HepG2 (cell line): Measurements from ENCODE around the gene GPR89B. TPM values are rescaled to one million over a fixed set of nuclear protein-coding genes. Genes with fewer than 3 reads are reported as not detected.
A peak's percentile ranks its signal among the peaks of the same experiment; 100 is the strongest.

Experiments
- ARID4A ChIP-seq: sonication (generic); formaldehyde crosslinking; IDR thresholded peaks from 2 replicates; pipeline ENCODE4 v1.5.0; 2020; ENCODE audit warnings: mild to moderate bottlenecking, missing genetic modification reagents, borderline replicate concordance
- ATF1 ChIP-seq: IDR thresholded peaks from 2 replicates; pipeline ENCODE4 v1.6.1; 2016; ENCODE audit warnings: mild to moderate bottlenecking, control low read depth
- HDAC2 ChIP-seq: sonication (generic); formaldehyde crosslinking; IDR thresholded peaks from 2 replicates; pipeline ENCODE4 v1.4.0; 2020; ENCODE audit warnings: missing genetic modification reagents
- HNRNPLL ChIP-seq: fragments of 200-400 bp; formaldehyde crosslinking; IDR thresholded peaks from 2 replicates; pipeline ENCODE4 v1.6.1; 2017; ENCODE audit warnings: mild to moderate bottlenecking, low read depth, low read length; ENCODE audit not compliant: poor library complexity, severe bottlenecking
- KLF16 ChIP-seq, 2 experiments: sonication (generic) in 1 of 2; formaldehyde crosslinking in 1 of 2; IDR thresholded peaks; 2 replicates each; pipeline versions ENCODE4 v1.6.1 to v1.8.0; 2016 to 2023; ENCODE audit warnings: missing genetic modification reagents in 2 of 2, missing compliant biosample characterization in 1 of 2
- KMT2B ChIP-seq: IDR thresholded peaks from 2 replicates; pipeline ENCODE4 v1.6.1; 2016; ENCODE audit warnings: missing genetic modification reagents, missing compliant biosample characterization
- MED1 ChIP-seq: sonication (generic); formaldehyde crosslinking; IDR thresholded peaks from 2 replicates; pipeline ENCODE4 v1.4.0; 2020; ENCODE audit warnings: missing genetic modification reagents
- NFYB ChIP-seq: sonication (generic); formaldehyde crosslinking; IDR thresholded peaks from 2 replicates; pipeline ENCODE4 v1.4.0; 2020; ENCODE audit warnings: missing genetic modification reagents
- POLR2A ChIP-seq, 2 experiments: IDR thresholded peaks; 2 replicates each; pipeline ENCODE4 v1.6.1; 2011; ENCODE audit warnings: low read depth in 2 of 2, low read length in 2 of 2, mild to moderate bottlenecking in 1 of 2, moderate library complexity in 1 of 2; ENCODE audit not compliant: insufficient read depth in 1 of 2
- RBFOX2 ChIP-seq: fragments of 200-400 bp; formaldehyde crosslinking; IDR thresholded peaks from 2 replicates; pipeline ENCODE4 v1.6.1; 2017; ENCODE audit warnings: low read depth, mild to moderate bottlenecking, low read length
- SALL1 ChIP-seq: sonication (generic); formaldehyde crosslinking; IDR thresholded peaks from 2 replicates; pipeline ENCODE4 v1.8.0; 2022; ENCODE audit warnings: mild to moderate bottlenecking, missing genetic modification reagents
- SATB2 ChIP-seq: sonication (generic); formaldehyde crosslinking; IDR thresholded peaks from 2 replicates; pipeline ENCODE4 v1.5.0; 2020; ENCODE audit warnings: missing genetic modification reagents
- SIN3A ChIP-seq: IDR thresholded peaks from 2 replicates; pipeline ENCODE4 v1.6.1; 2011; ENCODE audit warnings: low read depth, mild to moderate bottlenecking, control low read depth, low read length, borderline replicate concordance
- THAP11 ChIP-seq: IDR thresholded peaks from 2 replicates; pipeline ENCODE4 v1.6.1; 2016; ENCODE audit warnings: missing biosample characterization, missing genetic modification reagents
- ZFY ChIP-seq: sonication (generic); formaldehyde crosslinking; IDR thresholded peaks from 2 replicates; pipeline ENCODE4 v1.4.0; 2020; ENCODE audit warnings: missing genetic modification reagents
- ZNF580 ChIP-seq: IDR thresholded peaks from 2 replicates; pipeline ENCODE4 v1.6.1; 2016; ENCODE audit warnings: low read depth, borderline replicate concordance
- ZNF704 ChIP-seq: sonication (generic); formaldehyde crosslinking; IDR thresholded peaks from 2 replicates; pipeline ENCODE4 v1.8.1; 2023; ENCODE audit warnings: mild to moderate bottlenecking, inconsistent platforms, moderate library complexity, missing genetic modification reagents, borderline replicate concordance
- ZNF777 ChIP-seq: sonication (generic); formaldehyde crosslinking; IDR thresholded peaks from 2 replicates; pipeline ENCODE4 v1.4.0; 2020; ENCODE audit warnings: missing genetic modification reagents
- ZNF800 ChIP-seq: sonication (generic); formaldehyde crosslinking; IDR thresholded peaks from 2 replicates; pipeline ENCODE4 v1.4.0; 2020; ENCODE audit warnings: missing genetic modification reagents
- ZNF891 ChIP-seq: sonication (generic); formaldehyde crosslinking; IDR thresholded peaks from 2 replicates; pipeline ENCODE4 v1.5.0; 2020; ENCODE audit warnings: mild to moderate bottlenecking, missing genetic modification reagents
- polyA plus RNA-seq, 8 experiments: library from polyadenylated mRNA; depleted of rRNA in 3 of 8; stranded (reverse) in 7 of 8; unstranded in 1 of 8; fragments of >200 nt; fragmentation: Illumina TruSeq in 4 of 8; extraction: Trizol in 4 of 8; gene quantifications; 2 replicates each; pipeline versions ENCODE4 v1.2.1 to v1.2.3, GENCODE V29; 2011 to 2016; ENCODE audit warnings: low read depth in 4 of 8, missing spikeins in 1 of 8, mixed read lengths in 1 of 8; ENCODE audit not compliant: insufficient read depth in 1 of 8
- total RNA-seq, 5 experiments: library from RNA; depleted of rRNA; stranded (reverse); fragments of >200 nt; fragmentation: Illumina TruSeq; extraction: Trizol; gene quantifications; 2 replicates each; pipeline ENCODE4 v1.2.3, GENCODE V29; 2016; ENCODE audit warnings: low read depth in 1 of 5

The GPR89B gene
- total and polyA plus RNA-seq, 2 of the 13 experiments (the other 11 are each of a cell fraction or from before 2014, with no cell fraction given) = 12.2 to 20.1 TPM

GRCh38 chr1:147928236-147929132 is at the start of gene GPR89B (continued):
- peak; percentile 74 for TF ChIP-seq ARID4A (CRISPR knock-in tag)
- 0 out of 2 replicates have a peak, but pooled peaks have one; percentile 38 for TF ChIP-seq ZNF891 (CRISPR knock-in tag)
- TF ChIP-seq ZFY (CRISPR knock-in tag) = peak; percentile 84
- TF ChIP-seq MED1 (CRISPR knock-in tag) = peak; percentile 12; the same call in 1 of the 2 replicates
- peak; percentile 5; the same call in 1 of the 2 replicates for TF ChIP-seq ZNF777 (CRISPR knock-in tag)
- peak; percentile 42; the same call in 1 of the 2 replicates for TF ChIP-seq KMT2B (CRISPR knock-in tag)
- 0 out of 2 replicates have a peak, but pooled peaks have one; percentile 40 for TF ChIP-seq SALL1 (CRISPR knock-in tag)
- 0 out of 2 replicates have a peak, but pooled peaks have one; percentile 57 for TF ChIP-seq SATB2 (CRISPR knock-in tag)
- 0 out of 2 replicates have a peak, but pooled peaks have one; percentile 16 for TF ChIP-seq HDAC2
- peak; percentile 42; the same call in 1 of the 2 replicates for TF ChIP-seq THAP11
- peak; percentile 63; the same call in 1 of the 2 replicates for TF ChIP-seq ATF1 (CRISPR knock-in tag)
- peak; percentile 66; the same call in 1 of the 2 replicates for TF ChIP-seq ZNF580 (CRISPR knock-in tag)
- peak; percentile 76 for TF ChIP-seq HNRNPLL
- peak; percentile 56 for TF ChIP-seq NFYB
- 0 out of 2 replicates have a peak, but pooled peaks have one; percentile 41 for TF ChIP-seq ZNF704
- TF ChIP-seq POLR2A (IDR thresholded peaks at IDR 0.05; ENCODE audit: insufficient read depth in 1 of 2, low read depth in 2 of 2, low read length in 2 of 2) = peak; percentile 88 to 90
- TF ChIP-seq SIN3A = peak; percentile 43; the same call in 1 of the 2 replicates
- peak in 1 of 2 experiments; percentile 35; a peak in 1 of 4 replicates for TF ChIP-seq KLF16 (CRISPR knock-in tag; IDR thresholded peaks at IDR 0.05)
- TF ChIP-seq RBFOX2 = peak; percentile 79
- TF ChIP-seq ZNF800 = peak; percentile 29; the same call in 1 of the 2 replicates
